Stomach smooth muscle (tissue), 2 donors: ENCODE data around the gene RSRC2.
"Not testable (repeated sequence)": the region's sequence is repeated elsewhere in the genome, so short reads cannot be mapped to it uniquely, and the experiment has no call there.

ENCODE experiments used
- H3K27ac ChIP-seq: one replicate; pipeline ENCODE4 v1.7.0; 2013; ENCODE audit warnings: mild to moderate bottlenecking, low read length, inconsistent platforms
- H3K27me3 ChIP-seq, 2 donors: one replicate each; pipeline ENCODE4 v1.7.0; 2013; ENCODE audit warnings: low read length in 2 of 2; ENCODE audit not compliant: insufficient read depth in 2 of 2, control insufficient read depth in 1 of 2
- H3K36me3 ChIP-seq, 2 donors: one replicate each; pipeline ENCODE4 v1.7.0; 2013; ENCODE audit warnings: low read length in 2 of 2; ENCODE audit not compliant: control insufficient read depth in 2 of 2, insufficient read depth in 2 of 2
- H3K4me1 ChIP-seq: one replicate; pipeline ENCODE4 v1.7.0; 2013; ENCODE audit warnings: low read length; ENCODE audit not compliant: control insufficient read depth, insufficient read depth
- H3K4me3 ChIP-seq, 2 donors: one replicate each; pipeline ENCODE4 v1.7.0; 2013; ENCODE audit warnings: low read length in 2 of 2
- H3K9ac ChIP-seq, 2 donors: one replicate each; pipeline ENCODE4 v1.7.0; 2013; ENCODE audit warnings: low read length in 2 of 2, mild to moderate bottlenecking in 1 of 2
- H3K9me3 ChIP-seq, 2 donors: one replicate each; pipeline ENCODE4 v1.7.0; 2013; ENCODE audit warnings: low read length in 2 of 2; ENCODE audit not compliant: control insufficient read depth in 2 of 2
- donor health status: healthy.
- donor health status: Pancreatic carcinoma.

The RSRC2 gene

GRCh38 chr12:122526683-122527477 lies at the start of gene RSRC2, which contains the start of gene KNTC1:
Gene RSRC2 (minus strand): TSS chr12:122526936. CDS start chr12:122526853, 83 bp downstream.
Gene KNTC1 (plus strand): TSS chr12:122527249. CDS start chr12:122530064, 2,815 bp downstream.
- Histone ChIP-seq H3K9ac (peak within 1 kb of the TSS; percentile 100), H3K27ac (peak within 1 kb of the TSS; percentile 97), H3K4me1 (peaks cover 20% of the 10 kb centered on the region), H3K36me3 (peaks cover 5 to 6% of the 10 kb centered on the region in 2 donors), H3K9me3 (no peaks in the 10 kb centered on the region), H3K27me3 (no peaks in the 10 kb centered on the region), H3K4me3 (peak within 1 kb of the TSS; percentile 88 to 98)

- H3K27me3 ChIP-seq: no peaks in the 10 kb centered on the region
- no peak overlapping the region for H3K9ac ChIP-seq
- H3K4me1 ChIP-seq: no peaks in the 10 kb centered on the region
- peaks cover 2 to 3% of the 10 kb centered on the region in 2 donors for H3K36me3 ChIP-seq
- H3K9me3 ChIP-seq: no peaks in the 10 kb centered on the region
- no peak overlapping the region for H3K27ac ChIP-seq
- no peak overlapping the region for H3K4me3 ChIP-seq
These were observed 45.1 kb upstream of the RSRC2 start for GRCh38 chr12:122571821-122572220.

- H3K9ac ChIP-seq, H3K27me3 ChIP-seq, H3K36me3 ChIP-seq, H3K4me1 ChIP-seq, H3K9me3 ChIP-seq, H3K4me3 ChIP-seq, H3K27ac ChIP-seq: not testable (repeated sequence)
These were observed 43.3 kb upstream of the RSRC2 start for GRCh38 chr12:122570006-122570405.

GRCh38 chr12:122569288-122569687 lies 42.6 kb upstream of the RSRC2 start:
- no peak overlapping the region for H3K4me3 ChIP-seq
- no peak overlapping the region for H3K27ac ChIP-seq
- H3K9ac ChIP-seq: no peak overlapping the region
- no peaks in the 10 kb centered on the region for H3K27me3 ChIP-seq
- H3K9me3 ChIP-seq: no peaks in the 10 kb centered on the region
- H3K36me3 ChIP-seq: peaks cover 0 to 2% of the 10 kb centered on the region in 2 donors
- no peaks in the 10 kb centered on the region for H3K4me1 ChIP-seq

- H3K4me1 ChIP-seq, H3K27ac ChIP-seq, H3K9ac ChIP-seq, H3K9me3 ChIP-seq, H3K27me3 ChIP-seq, H3K4me3 ChIP-seq, H3K36me3 ChIP-seq: not testable (repeated sequence)
These were observed 40.1 kb upstream of the RSRC2 start for GRCh38 chr12:122566816-122567215.

- no peak overlapping the region for H3K4me3 ChIP-seq
- no peaks in the 10 kb centered on the region for H3K36me3 ChIP-seq
- H3K4me1 ChIP-seq: no peaks in the 10 kb centered on the region
- no peaks in the 10 kb centered on the region for H3K9me3 ChIP-seq
- H3K27me3 ChIP-seq: no peaks in the 10 kb centered on the region
- no peak overlapping the region for H3K27ac ChIP-seq
- no peak overlapping the region for H3K9ac ChIP-seq
These were observed 36.6 kb upstream of the RSRC2 start for GRCh38 chr12:122563361-122563760.

- H3K4me3 ChIP-seq: no peak overlapping the region
- no peaks in the 10 kb centered on the region for H3K27me3 ChIP-seq
- no peak overlapping the region for H3K27ac ChIP-seq
- peaks cover 0 to 3% of the 10 kb centered on the region in 2 donors for H3K36me3 ChIP-seq
- H3K9ac ChIP-seq: no peak overlapping the region
- H3K4me1 ChIP-seq: no peaks in the 10 kb centered on the region
- no peaks in the 10 kb centered on the region for H3K9me3 ChIP-seq
These were observed 33.4 kb upstream of the RSRC2 start for GRCh38 chr12:122560138-122560537.

- no peaks in the 10 kb centered on the region for H3K9me3 ChIP-seq
- H3K36me3 ChIP-seq: peaks cover 0 to 3% of the 10 kb centered on the region in 2 donors
- no peaks in the 10 kb centered on the region for H3K4me1 ChIP-seq
- H3K27me3 ChIP-seq: no peaks in the 10 kb centered on the region
- H3K4me3 ChIP-seq: no peak overlapping the region
- no peak overlapping the region for H3K9ac ChIP-seq
- H3K27ac ChIP-seq: no peak overlapping the region
These were observed 32.3 kb upstream of the RSRC2 start for GRCh38 chr12:122558745-122559641.

- Histone ChIP-seq H3K36me3 (peaks cover 0 to 6% of the 10 kb centered on the region in 2 donors), H3K4me3 (no peak overlapping the region)
These were observed 20.6 kb upstream of the RSRC2 start for GRCh38 chr12:122547330-122547729.

GRCh38 chr12:122545855-122546254 lies 19.1 kb upstream of the RSRC2 start:
- Histone ChIP-seq H3K9me3 (no peaks in the 10 kb centered on the region), H3K36me3 (peaks cover 0 to 4% of the 10 kb centered on the region in 2 donors), H3K9ac (no peak overlapping the region), H3K4me1 (no peaks in the 10 kb centered on the region), H3K27me3 (no peaks in the 10 kb centered on the region), H3K27ac (no peak overlapping the region), H3K4me3 (no peak overlapping the region)

More at GRCh38 chr12:122547330-122547729, 20.6 kb upstream of the RSRC2 start:
- Histone ChIP-seq H3K27me3 (no peaks in the 10 kb centered on the region), H3K9ac (no peak overlapping the region), H3K27ac (no peak overlapping the region), H3K4me1 (no peaks in the 10 kb centered on the region), H3K9me3 (no peaks in the 10 kb centered on the region)
